Stimulated activated CD4-positive, alpha-beta T cell treated with anti-CD3 and anti-CD28 coated beads, Interleukin-1b, Interleukin-23, amount 100 ng/mL, for 24 hours (primary cell): ENCODE results near the gene QSOX2.

ENCODE experiments used
- DNase-seq, 4 experiments: peaks; one replicate each; pipeline ENCODE4 v3.0.0-alpha.2; 2020; ENCODE audit warnings: low read depth in 4 of 4, low spot score in 1 of 4

The QSOX2 gene

DNA sequence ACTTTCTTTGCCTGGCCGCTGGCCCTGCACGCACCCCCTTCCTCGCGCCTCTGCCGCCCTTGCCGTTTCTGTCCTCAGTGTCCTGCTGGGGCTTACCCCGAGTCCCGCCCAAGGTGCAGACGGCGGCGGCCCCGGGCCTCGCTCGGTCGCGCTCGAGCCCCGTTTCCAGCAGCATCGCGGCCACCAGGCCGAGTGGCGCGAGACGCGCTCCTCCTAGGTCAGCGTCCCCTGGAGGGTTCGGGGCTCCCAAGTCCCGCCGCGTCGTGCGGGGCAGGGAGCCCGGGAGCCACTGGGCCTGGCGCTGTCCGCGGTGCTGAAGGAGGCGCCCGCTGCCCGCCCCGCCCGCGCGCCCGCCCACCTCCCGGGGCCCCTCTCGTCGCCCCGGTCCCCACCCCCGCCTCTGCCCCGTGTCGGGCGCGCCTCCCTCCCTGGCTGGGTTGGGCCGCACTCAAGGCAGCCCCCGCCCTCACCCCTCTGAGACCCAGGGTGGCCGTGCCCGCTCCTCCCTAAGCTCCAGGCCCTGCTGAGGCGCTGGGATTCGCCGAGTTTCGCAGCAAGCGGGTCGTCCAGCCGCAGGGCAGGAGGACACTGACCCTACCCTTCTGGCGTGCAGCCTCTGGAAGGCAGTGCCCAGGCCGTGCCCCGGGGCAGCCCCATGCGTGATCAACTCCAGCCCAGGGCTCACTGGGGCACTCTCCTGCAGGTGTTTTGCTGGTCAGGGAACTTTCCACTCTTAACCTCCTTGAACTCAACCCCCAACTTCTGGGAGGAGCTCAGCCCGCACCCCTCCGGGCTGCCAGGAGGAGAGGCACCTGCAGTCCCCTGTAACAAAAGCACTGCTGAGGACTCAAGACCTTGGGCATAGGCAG, 40.5 kb downstream of the QSOX2 start, which contains the start of gene LHX3:
TSS of gene LHX3 (minus strand) at position 291 of the 869 bp plus-strand sequence. CDS start at position 175, 116 bp downstream.
- DNase-seq: no peak

DNA sequence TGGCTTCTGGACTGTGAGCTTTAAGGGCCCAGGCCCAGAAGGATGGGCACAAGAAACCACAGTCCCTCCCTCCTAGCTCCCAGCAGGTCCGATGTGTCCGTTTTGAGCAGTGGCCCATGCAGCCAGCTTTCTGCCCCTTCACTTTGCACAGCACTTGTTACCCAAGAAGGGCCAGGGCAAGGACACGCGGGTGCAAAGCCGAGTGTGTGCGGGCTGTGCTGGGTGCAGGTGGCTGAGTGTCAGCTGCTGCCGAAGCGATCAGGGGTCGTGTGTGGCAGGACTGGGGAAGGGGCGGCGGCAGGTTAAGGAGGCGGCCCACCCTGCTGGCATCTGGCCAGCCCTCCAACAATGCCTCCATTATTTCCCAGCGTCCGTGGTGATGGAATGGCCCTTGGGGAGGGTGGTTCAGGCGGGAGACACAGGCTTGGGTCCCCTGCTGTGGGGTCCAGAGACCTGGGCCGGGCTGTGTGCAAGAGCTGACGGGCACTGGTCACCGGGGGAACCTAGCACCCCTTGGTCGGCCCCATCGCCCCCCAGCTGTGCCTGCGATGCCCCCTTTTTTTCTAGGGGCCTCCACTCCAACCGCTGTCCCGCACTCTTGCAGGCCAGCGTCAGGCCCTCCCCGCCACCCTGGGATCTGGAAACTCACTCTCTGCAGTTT, 41.3 kb downstream of the QSOX2 start:
- DNase-seq: no peak

DNA sequence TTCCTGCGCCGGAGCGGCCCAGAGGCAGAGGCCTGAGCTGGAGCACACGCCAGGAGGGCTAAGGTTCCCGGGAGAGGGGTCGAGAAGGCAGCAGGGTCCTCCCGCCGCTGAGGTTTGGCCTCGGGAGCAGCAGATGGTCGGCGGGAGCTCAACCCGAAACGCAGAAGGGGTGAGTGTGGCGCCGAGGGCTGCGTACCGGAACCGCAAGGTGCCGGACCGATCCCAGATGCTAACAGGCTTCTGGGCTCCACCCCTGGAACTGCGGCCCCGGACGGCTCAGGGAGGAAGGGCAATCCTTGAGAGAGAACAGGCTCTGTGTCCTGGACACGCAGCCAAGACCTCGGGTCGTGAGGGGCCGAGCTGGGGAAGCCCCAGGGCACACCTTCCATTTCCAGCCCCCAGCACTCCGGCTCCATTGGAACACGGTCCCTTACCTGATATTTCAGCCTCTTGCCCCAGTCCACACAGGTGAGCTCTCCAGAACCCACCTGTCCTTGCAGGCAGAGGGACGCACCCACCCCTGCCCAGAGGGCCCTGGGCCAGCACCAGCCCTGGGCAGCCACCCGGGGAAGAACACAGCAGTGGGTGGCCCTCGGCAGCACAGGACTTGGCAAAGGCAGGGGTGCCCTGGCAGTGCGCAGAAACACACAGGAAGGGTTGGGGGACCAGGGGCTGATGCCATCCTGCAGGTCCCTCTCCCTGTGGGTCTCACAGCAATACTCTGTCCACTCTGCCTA, 42.0 kb downstream of the QSOX2 start:
- DNase-seq: no peak

DNA sequence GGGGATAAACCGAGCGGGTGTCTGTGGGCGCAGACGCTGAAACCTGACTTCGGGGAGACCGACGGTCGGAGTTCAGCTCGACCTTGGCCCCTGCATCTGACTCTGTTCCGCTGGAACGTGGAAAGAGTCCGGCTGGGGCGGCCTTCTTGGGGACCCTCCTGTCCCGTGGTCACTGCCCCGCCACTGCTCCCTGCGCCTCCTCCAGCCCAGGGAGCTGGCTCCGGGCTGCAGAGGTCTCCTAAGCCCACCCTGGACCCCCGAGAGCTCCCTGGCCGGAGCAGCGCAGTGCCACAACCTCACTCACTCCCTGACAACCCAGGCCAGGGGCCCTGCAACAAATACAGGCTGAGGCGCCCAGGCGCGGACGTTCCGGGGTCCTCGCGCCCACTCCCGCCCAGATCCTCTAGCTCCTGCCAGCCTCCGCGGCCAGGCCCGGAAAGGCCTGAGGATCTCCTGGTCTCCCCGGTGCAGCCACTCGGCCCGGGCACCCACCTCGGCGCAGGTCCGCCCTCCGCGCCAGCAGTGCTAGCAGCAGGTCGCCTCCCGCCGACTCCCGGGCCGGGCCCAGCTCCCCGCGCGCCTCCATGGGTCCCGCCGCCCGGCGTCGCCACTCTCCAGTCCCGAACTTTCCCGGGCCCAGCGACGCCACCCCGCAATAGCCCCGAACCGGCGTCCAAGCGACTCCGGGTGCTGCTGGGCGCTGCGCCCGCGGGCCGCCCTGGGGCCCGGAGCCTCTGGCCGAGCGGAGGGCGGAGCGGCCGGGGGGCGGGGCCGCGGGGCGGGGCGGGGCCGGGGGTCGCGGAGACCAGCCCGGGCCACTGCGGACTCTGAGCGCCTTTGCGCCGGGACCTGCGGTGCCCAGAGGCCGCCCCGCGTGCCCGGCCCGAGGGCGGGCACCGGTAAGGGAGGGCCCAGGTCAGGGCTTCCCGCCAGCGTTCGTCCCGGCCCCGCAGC, 42.9 kb downstream of the QSOX2 start:
- DNase-seq: no peak

DNA sequence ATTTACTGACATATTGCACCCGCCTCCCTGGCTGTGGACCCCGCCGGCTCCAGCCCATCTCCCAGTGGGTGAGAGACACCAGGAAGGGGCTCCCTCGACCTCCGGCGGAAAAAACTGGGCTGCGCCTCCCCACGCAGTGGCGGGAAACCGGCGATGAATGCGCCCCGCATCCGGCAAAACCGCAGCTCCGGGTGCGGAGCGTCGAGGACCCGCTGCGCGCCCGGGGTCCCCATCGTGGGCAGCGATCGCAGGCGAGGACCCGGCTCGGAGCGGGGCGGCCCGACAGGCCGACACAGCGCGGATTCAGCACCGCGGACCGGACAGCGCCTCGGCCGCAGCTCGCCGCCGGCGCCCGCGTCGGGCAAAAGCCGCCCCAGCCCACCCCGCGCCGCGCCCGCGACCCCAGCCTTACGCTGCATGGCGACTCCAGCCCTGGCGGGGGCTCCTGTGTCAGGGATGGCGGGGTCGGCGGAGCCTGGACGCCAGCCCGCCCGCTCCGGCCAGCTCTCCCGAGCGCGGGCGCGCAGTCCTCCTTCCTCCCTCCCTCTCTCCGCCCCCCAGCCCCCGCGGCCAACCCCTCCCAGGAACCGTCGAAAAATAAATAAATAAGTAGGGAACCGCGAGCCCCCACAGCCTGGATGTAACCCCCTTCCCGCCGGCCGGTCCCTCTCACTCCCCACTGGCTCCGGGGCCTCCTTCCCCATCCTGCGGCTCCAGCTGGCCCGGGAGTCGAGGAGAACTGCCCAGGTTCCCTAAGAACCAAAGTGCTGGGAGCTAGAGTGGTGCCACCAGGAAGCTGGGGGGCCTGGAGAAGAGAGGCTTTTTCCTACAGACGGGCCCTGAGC, 43.8 kb downstream of the QSOX2 start:
- DNase-seq: no peak

DNA sequence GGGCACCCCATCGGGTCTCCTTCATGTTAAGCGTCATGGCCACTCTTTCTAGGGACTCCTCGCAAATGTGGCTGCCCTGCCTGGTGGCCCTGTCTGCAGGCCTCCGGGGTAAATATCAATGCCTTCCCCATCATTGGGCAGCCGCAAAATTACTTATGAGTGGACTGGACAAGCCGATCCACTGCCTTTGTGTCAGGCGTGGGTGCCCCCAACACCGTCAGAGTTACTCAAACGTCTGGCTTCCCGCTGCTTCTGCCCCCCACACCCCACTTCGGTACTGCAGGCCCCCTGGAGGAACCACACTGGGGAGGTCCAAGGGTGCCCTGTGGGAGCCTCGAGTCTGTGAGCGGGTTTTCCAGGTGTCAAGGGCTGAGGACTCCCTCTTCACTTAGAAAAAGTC, 44.4 kb downstream of the QSOX2 start:
- DNase-seq: no peak

DNA sequence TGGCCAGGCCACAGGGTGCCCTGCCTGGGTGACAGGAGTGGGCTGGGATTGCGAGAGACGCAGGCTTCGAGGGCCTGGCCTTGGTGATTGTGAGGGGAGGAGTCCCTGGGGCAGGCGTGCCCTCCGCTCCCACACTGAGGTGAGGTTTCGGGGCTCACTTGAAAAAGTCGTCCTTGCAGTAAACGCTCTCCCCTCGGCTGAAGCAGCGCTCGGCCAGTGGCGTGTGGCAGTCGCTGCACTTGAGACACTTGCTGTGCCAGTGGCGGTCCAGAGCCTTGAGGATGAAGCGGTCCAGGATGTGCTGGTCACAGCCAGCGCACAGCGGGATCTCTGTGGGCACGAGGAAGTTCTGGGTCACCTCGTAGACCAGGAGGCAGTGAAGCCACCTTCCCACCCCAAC, 45.2 kb downstream of the QSOX2 start:
- no peak for DNase-seq

DNA sequence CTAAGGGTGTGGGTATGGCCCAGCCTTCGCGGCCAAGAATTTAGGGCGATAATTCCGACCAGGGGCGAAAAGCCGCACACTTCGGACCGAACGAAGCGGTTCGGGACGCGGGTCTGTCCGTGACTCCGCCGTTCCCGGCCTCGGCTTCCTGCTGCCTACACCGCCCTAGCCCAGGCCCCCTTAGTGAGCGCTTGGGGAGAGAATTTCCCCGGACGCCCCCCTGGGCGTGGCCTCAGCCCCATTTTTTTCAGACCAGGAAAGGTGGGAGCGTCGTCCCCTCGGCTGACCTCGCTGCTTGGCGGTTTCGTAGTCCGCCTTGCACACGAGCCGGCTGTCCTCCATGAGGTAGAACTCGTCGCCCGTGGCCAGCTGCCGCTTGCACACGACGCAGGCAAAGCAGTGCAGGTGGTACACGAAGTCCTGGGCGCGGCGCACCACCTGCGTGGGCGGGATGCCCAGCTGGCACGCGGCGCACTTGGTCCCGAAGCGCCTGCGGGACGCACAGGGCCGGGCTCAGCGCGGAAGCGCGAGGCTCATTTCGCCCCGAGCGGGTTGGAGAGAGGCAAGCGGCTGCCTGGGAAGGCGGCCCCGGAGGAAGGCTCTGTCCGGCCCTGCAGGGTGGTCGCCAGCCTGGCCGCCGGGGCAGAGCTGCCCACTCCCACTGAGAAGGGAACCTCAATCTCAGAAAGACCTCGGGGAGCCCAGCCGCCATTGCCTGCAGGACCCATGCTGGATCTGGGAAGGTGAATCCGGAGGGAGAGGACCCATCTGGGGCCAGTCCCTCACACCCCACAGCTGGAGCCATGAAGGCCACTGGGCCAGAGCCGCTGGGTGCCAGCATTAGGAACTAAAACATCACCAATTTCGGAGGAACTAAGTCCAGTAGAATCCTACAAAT, 46.0 kb downstream of the QSOX2 start:
- no peak for DNase-seq

DNA sequence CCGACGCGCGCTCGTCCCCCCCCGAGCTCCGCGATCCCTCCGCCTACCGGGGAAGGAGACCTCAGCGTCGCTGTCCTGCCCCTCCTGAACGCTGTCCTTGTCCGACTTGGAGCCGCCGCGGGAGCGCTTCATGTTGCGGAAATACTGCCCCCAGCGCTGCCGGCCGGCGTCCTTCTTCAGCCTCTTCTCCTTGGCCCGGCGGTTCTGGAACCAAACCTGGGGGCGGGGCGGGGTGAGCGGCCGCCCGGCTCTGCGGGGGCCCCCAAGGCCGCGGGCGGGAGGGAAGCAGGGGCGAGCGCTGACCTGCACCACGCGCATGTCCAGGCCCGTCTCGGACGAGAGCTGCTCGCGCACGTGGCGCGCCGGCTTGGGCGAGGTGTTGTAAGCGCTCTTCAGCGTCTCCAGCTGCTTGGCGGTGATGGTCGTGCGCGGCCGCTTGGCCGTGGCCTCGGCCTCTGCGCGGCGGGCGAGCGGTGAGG, 47.0 kb downstream of the QSOX2 start:
- DNase-seq: no peak

DNA sequence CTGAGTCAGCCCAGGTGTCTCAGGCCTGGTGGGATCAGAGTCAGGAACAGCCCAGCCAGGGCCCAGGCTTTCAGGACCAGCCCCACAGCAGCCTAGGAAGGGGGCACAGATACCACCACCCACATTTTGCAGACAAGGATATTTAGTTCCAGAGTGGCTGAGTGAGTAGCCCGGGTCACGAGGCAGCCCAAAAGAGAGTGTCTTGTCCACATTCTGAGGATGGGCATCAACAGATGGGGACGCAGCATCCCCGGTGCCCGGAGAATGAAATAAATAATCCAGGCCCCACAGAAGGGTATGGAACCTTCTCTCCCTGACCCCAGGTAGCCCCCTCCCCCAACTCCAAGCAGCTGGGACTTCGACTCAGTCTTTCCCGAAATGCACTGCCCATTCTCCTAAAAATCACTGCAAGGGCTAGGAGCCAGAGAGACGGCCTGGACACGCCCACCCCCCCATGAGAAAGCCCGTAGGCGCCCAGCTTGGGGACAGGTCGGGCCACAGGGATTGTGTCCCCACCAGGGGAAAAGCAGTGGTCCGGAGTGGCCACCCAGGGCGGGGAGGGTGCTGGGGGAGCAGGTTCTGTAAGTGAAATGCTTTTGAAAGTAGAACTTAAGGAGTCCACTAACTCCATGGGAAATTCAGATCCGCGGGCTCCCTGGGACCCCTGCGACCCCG, 47.5 kb downstream of the QSOX2 start:
- no peak for DNase-seq

DNA sequence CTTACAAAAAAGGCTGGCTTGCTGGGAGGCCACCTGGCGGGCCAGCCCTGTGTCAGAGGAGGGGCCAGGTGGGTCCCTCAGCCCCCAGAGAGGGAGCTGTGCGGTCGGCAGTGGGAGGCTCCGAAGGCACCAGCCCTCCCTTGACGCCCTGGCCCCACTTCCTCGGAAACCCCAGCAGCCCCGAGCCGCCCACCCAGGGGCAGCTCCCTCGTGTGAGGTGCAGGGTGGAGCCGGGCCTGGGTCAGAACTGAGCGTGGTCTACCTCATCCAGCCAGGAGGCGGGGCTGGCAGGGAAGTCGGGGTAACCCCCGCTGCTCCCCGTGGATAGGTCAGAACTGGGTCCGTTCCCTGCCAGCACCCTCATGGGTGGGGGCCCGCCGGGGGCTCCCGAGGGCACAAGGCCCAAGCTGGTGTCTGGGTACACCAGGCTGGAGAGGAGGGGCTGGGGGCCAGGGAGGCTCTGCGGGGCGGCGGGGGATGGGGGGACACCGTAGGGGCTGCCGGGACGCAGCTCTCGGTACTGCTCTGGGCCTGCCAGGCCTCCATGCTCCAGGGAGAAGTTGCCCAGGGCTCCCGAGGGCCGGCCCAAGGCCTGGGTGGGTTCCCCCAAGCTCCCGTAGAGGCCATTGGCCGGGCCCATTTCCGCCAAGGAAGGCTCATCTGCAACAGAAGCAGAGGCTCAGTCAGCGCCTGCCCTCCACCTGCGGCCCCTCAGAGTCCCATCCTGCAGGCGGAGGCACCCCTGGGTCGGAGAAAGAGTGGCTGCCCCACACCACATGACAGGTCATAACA, 48.3 kb downstream of the QSOX2 start:
- DNase-seq: no peak

DNA sequence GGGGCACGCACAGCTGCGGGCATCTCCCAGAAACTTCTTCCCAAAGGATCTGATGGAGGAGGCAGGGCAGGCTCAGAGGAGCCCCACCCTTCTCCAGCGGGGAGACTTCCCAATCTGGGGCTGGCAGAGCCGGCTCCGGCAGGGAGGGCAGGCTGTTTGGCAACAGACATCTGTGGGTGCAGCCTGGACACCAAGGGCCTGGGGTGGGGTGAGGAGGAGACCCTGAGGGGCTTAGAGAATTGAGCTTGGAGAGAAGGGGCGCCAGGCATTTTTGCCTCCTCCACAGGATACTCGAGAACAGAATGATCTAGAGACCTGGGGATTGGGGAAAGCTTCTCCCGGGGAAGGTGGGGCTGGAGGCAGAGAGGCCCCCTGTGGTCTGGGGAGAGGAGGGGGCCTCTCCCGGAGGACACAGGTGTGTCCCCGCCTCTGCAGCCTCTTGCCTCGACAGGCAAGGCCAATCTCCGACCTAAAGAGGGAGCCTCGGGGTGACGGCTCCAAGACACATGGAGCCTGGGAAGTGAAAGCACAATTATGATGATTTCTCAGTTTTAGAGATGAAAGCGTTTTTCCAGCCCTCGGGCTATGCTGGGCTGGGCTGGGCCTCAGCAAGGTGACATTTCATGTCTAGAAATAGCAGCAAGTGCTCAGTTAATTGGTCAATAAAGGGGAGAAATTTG, 49.1 kb downstream of the QSOX2 start:
- DNase-seq: no peak

DNA sequence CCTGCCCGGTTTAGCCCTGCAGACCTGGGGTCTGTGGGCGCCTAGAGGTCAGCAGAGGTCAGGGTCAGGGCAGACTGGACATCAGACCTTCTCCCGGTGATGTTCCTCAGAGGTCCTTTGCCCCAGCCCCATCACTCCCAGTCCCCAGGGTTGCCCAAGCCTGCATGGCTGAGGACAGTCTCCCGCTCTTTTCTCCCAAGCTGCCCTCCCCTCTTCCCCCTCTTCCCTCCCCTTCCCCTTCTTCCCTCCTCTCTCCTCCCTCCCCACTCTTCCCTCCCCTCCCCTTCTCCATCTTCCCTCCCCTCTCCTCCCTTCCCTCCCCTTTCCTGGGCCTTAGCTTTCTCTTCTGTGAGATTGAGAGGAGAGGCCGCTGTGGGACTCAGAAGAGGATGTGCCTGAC, 51.1 kb downstream of the QSOX2 start:
- DNase-seq: no peak

DNA sequence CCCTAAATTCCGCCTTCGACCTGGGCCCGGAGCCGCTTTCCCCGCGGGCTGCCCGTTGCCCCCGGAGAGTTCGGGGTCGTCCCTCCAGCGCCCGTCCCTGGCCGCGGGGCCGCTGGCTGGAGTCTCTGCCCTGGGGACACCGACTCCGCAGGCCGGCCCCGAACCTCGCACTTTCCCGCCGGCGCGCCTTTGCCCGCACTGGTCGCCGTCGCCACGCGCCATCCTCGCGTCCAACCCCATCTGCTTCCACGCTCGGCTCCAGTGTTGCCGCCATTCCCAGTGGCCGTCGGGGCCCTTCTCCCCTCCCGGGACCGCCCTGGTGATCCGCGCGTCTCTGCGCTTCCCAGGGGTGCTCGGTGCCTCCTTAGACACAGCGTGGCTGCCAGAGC, 51.7 kb downstream of the QSOX2 start:
- no peak for DNase-seq

DNA sequence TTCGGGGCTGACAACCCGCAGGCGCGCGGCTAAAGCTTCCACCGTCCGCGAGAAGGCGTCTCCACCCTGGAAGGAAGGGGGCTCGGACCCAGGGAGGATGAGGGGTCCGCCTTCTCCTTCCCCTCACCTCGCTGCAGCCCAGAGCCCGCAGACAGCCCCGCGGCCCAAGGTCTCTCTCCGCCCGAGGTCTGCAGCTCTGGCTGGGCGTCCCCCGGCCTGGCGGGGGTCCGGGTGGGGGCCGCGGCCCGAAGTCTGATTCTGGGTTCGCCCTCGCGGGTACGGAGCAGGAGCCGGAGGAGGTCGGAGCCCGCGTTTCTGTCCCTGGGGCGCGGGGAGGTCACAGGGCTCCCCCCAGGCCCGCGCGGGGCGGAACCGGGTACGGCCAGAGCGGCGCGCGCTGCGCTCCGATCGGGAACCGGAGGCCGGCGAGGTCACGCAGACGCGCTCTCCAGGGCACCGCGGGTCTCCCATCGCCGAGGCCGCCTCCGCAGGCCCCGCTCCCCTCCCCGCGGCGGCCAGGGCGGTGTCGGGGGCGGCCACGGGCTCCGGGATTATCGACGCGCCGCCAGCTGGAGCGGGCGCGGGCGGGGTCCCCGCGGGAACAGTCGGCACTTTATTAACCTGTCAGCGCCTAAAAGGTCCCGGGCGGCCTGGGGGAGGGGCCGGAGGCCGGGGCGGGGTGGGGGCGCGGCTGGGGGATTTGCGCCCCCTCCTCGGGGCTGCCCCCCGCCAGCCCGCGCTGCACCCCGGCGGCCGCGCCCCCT, 52.3 kb downstream of the QSOX2 start:
- no peak for DNase-seq
